Measurements from ENCODE around the gene MMP7.

MMP7 gene

DNA sequence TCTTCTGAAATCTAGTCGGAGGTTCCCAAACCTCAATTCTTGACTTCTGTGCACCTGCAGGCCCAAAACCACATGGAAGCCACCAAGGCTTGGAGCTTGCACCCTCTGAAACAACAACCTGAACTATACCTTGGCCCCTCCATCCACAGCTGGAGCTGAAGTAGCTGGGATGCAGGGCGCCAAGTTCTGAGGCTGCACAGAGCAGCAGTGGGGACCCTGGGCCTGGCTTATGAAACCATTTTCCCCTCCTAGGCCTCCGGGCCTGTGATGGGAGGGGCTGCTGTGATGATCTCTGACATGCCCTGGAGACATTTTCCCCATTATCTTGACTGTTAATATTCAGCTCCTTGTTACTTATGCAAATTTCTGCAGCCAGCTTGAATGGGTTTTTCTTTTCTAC is 38.3 kb upstream of the MMP7 start:
- no peak for DNase-seq (ENCODE audit: low read depth)
- TF ChIP-seq, protein P1, sequence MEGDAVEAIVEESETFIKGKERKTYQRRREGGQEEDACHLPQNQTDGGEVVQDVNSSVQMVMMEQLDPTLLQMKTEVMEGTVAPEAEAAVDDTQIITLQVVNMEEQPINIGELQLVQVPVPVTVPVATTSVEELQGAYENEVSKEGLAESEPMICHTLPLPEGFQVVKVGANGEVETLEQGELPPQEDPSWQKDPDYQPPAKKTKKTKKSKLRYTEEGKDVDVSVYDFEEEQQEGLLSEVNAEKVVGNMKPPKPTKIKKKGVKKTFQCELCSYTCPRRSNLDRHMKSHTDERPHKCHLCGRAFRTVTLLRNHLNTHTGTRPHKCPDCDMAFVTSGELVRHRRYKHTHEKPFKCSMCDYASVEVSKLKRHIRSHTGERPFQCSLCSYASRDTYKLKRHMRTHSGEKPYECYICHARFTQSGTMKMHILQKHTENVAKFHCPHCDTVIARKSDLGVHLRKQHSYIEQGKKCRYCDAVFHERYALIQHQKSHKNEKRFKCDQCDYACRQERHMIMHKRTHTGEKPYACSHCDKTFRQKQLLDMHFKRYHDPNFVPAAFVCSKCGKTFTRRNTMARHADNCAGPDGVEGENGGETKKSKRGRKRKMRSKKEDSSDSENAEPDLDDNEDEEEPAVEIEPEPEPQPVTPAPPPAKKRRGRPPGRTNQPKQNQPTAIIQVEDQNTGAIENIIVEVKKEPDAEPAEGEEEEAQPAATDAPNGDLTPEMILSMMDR (IDR thresholded peaks at IDR 0.05; ENCODE audit: low read length, missing control alignments), result no peak
- no peak overlapping the region for H3K4me3 ChIP-seq (replicated peaks; ENCODE audit: low read depth, low read length)

DNA sequence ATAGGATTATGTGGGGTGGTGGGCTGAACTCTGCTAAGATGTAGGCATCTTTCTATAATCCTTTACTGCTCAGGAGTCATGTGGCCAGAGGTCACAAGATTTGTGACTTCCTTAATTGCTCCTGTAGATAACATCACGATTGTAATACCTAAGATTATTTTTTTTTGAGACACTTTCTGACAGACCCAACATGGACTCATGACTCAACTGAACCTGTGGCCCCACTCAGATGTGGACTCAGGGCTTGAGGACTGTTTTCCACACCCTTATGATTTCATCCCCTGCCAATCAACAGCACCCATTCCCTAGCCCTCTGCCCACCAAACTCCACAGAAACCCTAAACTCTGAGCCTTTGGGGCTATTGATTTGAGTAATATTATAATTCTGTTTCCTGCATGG is 35.6 kb upstream of the MMP7 start:
- no peak for DNase-seq (ENCODE audit: low read depth)
- TF ChIP-seq, protein P1 (IDR thresholded peaks at IDR 0.05; ENCODE audit: low read length, missing control alignments), result no peak
- H3K4me3 ChIP-seq (replicated peaks; ENCODE audit: low read depth, low read length), result no peak overlapping the region

DNA sequence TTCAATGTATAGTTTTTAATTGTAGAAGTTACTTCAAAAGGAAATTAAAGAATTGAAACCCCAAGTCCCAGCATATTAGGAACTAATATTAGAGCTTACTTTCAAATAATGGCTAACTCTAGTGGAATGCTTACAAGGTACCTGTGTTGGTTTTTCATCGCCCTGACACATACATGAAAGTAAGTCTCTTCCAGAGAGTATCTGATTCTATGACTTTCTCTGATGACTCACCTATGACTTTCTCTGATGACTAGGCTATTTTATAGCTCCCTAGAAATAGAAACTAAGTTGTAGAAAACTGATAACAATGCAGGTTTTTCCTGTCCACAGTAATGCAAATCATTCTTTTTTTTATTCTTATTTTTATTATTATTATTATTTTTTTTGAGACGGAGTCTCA is 33.6 kb upstream of the MMP7 start:
- DNase-seq (ENCODE audit: low read depth), result peak; percentile 57
- H3K4me3 ChIP-seq (replicated peaks; ENCODE audit: low read depth, low read length), result no peak overlapping the region
- TF ChIP-seq, protein P1 (IDR thresholded peaks at IDR 0.05; ENCODE audit: low read length, missing control alignments), result no peak

DNA sequence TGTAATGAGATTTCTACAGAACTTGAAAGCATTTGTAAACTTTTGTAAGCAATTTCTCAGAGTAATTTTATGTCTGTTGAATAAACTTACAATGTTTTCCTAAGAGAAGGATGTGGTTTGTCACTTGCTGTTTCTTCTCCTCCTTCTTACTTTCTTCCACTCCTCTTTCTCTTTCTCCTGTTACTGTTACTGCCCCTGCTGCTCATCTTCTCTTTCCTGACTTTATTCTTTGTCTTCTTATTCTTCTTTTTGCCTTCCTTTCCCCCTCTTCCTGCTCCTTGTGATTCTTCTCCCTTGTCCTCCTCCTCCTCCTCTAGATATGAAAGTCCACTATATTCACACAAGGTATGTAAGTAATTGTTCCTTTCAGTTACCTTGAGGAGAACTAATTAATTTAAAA is 31.1 kb upstream of the MMP7 start:
- TF ChIP-seq, protein P1 (IDR thresholded peaks at IDR 0.05; ENCODE audit: low read length, missing control alignments), result no peak
- DNase-seq (ENCODE audit: low read depth), result no peak
- H3K4me3 ChIP-seq (replicated peaks; ENCODE audit: low read depth, low read length), result no peak overlapping the region

- peak; percentile 57 for DNase-seq (ENCODE audit: low read depth)
- peak overlapping the region; percentile 34 for H3K4me3 ChIP-seq (replicated peaks; ENCODE audit: low read depth, low read length)
- TF ChIP-seq, protein P1 (IDR thresholded peaks at IDR 0.05; ENCODE audit: low read length, missing control alignments), result no peak
Measured at GRCh38 chr11:102560555-102561011, 30.0 kb upstream of the MMP7 start.

DNA sequence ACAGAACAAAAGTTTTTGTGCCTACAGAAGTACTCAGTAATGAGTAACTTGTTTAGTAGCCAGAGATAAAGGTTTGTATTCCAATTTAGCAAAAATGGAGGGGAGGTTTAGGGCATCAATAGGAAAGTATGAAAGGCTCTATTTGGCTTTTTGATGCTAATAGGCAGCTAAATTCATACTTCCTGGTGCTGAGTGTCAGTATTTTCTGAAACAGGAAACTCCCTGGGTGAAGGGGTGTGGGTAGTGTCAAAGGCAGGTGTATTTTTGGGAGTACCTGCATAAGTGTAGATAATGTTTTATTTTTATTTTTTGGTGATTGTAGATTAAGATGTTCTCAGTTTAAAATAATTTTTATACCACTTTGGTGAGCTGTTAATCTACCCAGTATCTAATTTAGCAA is 29.3 kb upstream of the MMP7 start:
- no peak overlapping the region for H3K4me3 ChIP-seq (replicated peaks; ENCODE audit: low read depth, low read length)
- TF ChIP-seq, protein P1 (IDR thresholded peaks at IDR 0.05; ENCODE audit: low read length, missing control alignments), result no peak
- DNase-seq (ENCODE audit: low read depth), result no peak

DNA sequence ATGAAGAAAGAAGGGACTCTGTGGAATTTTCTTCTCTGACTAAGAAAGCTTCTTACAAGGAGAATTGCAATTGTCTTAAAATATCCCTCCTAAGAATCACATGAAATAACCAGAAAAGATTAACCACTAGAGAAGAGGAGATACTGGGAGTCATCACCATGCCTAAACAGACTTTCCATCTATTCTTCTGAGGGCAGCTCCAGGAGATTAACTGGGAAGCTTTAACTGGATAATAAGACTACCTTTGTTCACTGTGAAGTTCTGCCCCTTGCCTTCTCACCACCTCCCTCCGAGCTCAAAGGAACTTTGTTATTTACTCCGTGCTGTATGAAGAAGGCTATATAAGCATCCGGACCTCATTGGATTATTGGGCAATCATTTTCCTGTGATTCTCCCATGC is 24.5 kb upstream of the MMP7 start:
- no peak for DNase-seq (ENCODE audit: low read depth)
- no peak overlapping the region for H3K4me3 ChIP-seq (replicated peaks; ENCODE audit: low read depth, low read length)
- TF ChIP-seq, protein P1 (IDR thresholded peaks at IDR 0.05; ENCODE audit: low read length, missing control alignments), result no peak
